Left lobe of liver (tissue), 2 donors: ENCODE results near the gene PABPN1L. TPM values are rescaled to one million over a fixed set of nuclear protein-coding genes. Genes with fewer than 3 reads are reported as not detected.
A peak's percentile ranks its signal among the peaks of the same experiment; 100 is the strongest.

Experiments used
- ATAC-seq: fragments of 200-7000 bp; cut with Tn5 transposase; one replicate; pipeline ENCODE4 v1.9.1; 2020; ENCODE audit warnings: mild to moderate bottlenecking, moderate library complexity
- DNase-seq: peaks from one replicate; pipeline ENCODE4 v3.0.0-alpha.2; 2020; ENCODE audit warnings: low spot score
- total RNA-seq: library from RNA; stranded (reverse); gene quantifications from one replicate; pipeline ENCODE4 v1.2.1, GENCODE V29; 2021
- donor health status: DM: no; HTN: no; CAD: no; lungs with moderate emphysema.
- donor health status: DM: no; HTN: yes; CAD: no.

PABPN1L gene
- total RNA-seq, 1 donor from 2014 or later: 0.23 TPM

GRCh38 chr16:88884569-88885271 is 18.3 kb upstream of the PABPN1L start:
- ATAC-seq (no peak), DNase-seq (no peak)

- DNase-seq (no peak), ATAC-seq (no peak)
Observed at GRCh38 chr16:88883946-88884345, 17.5 kb upstream of the PABPN1L start.

DNA sequence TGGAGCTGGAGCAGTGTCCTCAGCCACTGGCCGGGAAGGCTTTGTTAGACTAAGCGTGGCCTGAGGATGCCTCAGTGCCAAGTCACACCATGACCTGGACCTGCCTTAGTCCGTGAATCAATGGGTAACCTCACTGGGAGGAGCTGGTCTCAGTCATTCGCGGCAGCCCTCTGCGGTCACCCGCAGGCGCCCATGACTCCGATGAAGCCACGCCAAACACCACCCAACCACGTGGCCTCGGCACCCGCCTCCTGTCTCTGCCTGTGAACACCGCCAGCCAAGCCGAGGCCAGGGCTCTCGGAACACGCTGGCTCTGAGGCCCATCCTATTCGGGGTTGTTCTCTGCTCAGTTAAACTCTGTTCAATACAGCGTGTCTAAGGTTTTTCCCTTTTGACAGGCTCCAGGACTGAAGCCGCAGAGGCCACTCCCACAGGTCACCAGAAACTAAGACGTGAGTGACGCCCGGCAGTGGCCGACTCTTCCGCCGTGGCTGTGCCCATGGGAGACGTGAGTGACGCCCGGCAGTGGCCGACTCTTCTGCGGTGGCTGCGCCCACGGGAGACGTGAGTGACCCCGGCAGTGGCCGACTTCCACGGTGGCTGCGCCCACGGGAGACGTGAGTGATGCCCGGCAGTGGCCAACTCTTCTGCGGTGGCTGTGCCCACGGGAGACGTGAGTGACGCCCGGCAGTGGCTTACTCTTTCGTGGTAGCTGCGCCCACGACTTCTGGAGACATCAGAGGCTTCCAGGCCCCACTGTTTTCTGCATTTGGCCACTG is 16.8 kb upstream of the PABPN1L start:
- DNase-seq: peak; percentile 93
- peak; percentile 62 for ATAC-seq

- DNase-seq (peak; percentile 72), ATAC-seq (peak; percentile 44)
Observed at GRCh38 chr16:88882358-88883030, 16.0 kb upstream of the PABPN1L start.

DNA sequence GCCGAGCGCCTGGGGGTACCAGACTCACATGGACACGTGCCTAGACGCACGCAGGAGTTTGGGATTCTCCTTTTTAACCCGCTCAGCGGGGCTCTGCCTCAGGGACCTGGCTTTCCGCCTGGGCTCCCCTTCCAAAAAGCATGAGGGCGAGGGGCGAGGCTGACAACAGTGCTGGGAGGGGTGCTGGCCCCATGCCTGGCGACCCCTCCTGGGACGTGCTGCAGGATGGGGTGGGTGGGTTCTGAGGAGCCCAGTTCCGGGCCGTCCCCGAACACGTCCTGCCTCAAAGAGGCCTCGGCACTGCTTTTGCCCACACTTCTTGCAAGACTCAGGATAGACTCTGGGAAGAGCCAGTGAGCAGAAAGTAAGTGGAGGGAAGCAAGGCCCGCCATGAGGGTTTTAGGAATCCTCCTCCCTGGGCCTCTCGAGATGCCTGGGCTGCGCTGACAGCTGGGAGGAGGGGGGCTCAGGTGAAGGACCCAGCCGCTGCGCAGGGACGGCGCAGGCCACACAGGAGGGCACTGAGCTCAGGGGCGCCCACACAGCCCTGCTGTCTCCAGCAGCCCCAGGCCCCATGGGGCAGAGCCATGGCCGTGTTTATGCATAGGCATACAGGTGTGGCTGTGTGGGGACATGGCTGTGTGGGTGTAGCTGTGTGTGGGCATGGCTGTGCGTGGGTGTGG is 15.4 kb upstream of the PABPN1L start:
- DNase-seq (no peak), ATAC-seq (no peak)

- DNase-seq: peak; percentile 65
- ATAC-seq: peak; percentile 30
Observed at GRCh38 chr16:88881007-88881615, 14.7 kb upstream of the PABPN1L start.

DNA sequence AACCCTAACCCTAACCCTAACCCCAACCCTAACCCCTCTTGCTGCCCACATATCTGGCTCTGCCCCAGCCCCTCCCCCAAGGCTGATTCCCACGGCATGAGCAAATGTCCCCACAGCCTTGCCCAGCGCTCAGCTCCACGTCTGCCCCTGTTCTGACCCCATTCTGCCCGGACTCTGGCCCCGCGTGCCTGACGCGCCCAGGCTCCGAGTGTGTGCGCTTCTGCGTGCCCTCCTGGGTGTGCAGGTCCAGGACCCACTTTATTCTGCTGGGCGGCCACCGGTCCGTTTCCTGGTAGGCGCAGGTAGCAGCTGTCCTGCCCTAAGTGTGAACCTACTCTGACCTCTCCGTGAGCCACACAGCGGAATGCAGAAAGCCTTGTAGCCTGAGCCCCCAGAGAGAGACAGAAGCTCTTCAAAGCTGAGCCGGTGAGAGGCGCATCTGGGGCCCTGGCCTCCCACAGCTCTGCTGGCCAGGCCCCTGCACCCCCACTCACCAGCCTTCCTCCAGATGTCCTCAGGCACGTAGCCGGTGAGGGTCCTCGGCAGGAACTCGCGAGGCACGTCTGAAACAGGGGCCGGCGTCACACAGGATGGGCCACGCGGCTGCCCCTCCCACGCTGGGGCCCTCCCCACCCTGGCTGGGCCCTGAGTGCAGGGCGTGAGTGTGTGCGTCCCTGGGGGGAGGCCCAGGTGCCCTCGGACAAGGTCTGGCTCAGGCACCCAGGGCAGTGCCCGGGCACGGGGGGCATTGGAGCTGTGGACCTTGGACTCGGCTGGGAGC is 14.0 kb upstream of the PABPN1L start:
- ATAC-seq (peak; percentile 67), DNase-seq (peak; percentile 93)

- no peak for ATAC-seq
- DNase-seq: no peak
Observed at GRCh38 chr16:88879788-88880055, 13.3 kb upstream of the PABPN1L start.

DNA sequence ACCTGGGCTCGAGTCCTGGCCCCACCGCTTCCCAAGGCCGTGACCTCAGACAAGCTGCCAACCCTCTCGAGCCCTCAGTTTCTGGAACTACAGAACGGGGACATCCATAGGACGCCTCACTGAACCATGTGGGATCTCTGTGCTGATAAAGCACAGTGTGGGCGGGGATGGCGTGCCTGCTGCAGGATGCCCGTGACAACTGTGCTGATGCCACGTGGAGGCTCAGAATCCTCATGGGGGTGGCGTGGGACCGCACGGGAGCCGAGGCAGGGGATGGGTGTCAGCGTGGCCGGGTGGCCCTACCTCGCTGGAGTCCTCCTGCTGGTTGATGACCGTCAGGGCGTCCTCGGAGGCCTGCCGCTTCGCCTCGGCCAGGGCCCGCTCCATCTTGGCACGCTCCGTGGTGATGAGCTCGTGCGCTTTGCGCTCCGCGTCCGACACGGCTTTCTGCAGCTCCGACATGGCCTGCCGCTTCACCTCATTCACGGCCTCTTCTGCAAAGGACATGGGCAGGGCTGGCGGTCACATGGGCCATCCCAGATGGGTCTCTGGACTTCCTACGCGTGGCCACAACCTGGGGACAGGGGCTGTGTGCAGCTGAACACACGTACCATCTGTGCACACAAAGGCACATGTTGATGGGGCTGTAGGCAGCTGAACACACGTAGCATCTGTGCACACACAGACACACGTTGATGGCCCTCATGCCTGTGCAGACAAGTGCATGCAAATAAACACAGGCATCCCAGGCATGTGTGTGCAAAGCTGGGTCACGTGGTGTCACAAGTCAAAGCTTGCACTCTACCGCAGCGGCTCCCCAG is 12.7 kb upstream of the PABPN1L start:
- no peak for ATAC-seq
- no peak for DNase-seq

- ATAC-seq (no peak), DNase-seq (no peak)
Observed at GRCh38 chr16:88878356-88878755, 11.9 kb upstream of the PABPN1L start.

GRCh38 chr16:88877564-88878289 is 11.3 kb upstream of the PABPN1L start:
- no peak for DNase-seq

DNA sequence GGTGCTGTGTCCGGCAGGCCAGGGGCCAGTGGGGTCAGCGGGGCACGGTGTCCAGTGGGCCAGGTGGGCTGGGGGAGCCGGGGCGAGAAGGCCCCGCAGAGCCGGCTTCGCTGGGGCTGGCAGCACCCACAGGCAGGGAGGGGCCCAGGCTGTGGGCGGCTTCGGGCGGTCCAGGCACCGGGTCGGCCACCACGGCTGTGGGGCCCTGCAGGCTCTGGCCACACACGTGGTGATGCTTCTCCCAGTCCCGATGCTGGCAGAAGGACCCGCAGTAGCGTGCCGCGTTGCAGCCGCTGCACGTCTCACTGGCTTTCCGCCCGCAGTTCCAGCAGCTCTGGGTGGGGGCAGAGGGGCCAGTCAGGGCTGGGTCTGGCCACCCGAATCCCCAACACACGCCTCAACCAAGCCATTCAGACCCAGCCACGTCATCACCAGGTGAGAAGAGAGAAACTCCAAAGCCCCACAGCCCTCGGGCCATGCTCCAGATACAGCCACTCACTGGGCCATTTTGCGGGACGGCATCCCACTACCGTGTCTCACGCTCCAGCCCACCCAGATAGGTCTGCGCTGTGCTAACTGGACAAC is 10.6 kb upstream of the PABPN1L start:
- no peak for DNase-seq
- ATAC-seq: no peak

More at GRCh38 chr16:88877564-88878289, 11.3 kb upstream of the PABPN1L start:
- ATAC-seq: no peak

DNA sequence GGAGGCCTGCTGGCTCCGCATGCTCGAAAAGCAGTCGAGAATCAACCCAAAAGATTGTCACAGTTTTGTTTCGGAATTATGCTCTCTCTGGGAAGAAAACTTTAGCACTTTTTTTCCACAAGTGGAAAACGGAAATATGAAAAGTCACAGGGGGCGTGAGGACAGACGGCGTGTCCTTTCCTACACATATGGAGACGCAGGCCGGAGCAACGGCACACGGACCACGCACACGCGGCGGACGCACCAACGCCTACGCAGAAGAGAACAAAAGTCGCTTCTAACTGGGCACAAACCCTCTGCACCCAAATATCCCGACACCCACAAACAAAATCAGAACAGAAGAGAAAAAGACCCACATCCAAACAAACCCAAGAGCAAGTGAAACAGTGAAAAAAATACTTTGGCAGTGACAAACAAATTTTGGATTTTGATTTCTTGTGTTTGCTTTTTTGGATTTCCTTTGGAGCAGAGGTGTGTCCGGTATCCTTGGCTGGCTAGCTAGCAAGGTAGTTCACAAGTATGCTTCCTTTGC is 9.3 kb upstream of the PABPN1L start:
- no peak for ATAC-seq
- DNase-seq: no peak

DNA sequence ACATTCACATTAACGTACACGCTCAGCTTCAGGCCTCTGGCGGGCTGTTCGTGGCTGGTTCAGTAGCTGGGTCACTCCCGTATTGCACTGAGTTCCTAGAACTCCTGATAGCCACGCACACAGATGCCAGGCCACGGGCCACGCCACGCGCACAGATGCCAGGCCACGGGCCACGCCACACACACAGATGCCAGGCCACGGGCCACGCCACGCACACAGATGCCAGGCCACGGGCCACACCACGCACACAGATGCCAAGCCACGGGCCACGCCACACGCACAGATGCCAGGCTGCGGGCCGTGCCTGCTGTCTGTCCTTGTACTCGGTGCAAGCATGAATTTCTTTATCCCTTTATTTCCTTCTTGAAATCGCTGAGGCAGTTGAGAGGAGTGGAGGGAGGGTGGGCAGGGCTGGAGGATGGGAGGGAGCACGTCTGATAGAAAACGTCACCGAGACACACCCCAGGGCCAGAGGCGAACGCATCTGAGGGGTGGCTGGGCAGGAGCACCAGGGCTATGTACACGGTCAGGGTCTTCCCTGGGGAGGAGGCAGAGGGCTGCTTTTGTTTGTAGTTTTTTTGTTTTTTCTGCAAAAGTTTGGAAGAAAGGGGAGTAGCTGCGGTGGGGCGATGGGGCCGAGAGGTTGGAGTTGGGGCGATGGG is 8.6 kb upstream of the PABPN1L start:
- no peak for ATAC-seq

DNA sequence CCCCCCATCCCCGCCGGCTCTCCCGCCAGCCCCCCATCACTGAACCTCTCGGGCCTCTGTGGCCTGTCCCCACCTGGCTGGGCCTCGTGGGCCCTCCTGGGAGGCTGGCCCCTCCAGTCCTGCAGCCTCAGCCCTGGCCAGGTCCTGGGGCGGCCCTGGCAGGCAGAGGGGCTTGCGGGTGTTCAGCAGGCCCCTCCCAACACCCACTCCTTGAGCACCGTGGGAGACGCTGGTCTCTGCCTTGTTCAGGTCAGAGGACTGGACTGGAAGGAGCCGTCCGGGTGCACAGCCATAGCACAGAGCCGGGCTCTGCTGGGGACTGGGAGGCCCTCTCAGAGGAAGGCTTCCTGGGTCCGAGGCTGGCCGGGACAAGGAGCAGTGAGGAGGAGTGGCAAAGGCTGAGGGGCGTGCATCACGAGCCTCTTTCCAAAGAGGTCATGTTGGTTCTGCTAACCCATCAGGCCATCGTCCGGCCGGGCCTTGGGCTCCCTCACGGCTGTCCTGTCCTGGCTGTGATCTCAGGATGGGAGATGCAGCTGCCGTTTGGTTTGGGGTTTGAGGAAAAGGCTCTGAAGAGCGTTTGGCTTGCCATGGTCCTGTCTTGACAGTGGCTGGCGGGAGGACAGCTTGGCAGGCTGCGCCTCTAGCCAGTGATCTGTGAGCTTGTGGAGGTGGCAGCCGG is 6.3 kb upstream of the PABPN1L start:
- ATAC-seq: no peak
- DNase-seq: no peak

More for the DNA sequence above, 8.6 kb upstream of the PABPN1L start:
- no peak for DNase-seq

- no peak for ATAC-seq
- DNase-seq: no peak
Observed at GRCh38 chr16:88871730-88872416, 5.4 kb upstream of the PABPN1L start.
